Measurements from ENCODE around the gene DAPP1. TPM values are rescaled to one million over a fixed set of nuclear protein-coding genes. Genes with fewer than 3 reads are reported as not detected.

The DAPP1 gene
- total RNA-seq, 2 experiments from 2014 or later, result 8.3 to 9.1 TPM

GRCh38 chr4:99848591-99849001, 32.0 kb downstream of the DAPP1 start:
- intact Hi-C loops (cut with DNase I, micrococcal nuclease), result loop anchor here in 1 of 2 experiments (5.0 kb wide), 1 partner anchor 39 kb away; no protein-coding TSS in a partner anchor
- Histone ChIP-seq H3K4me3 (ENCODE audit: low read length) (no peak overlapping the region), H3K9me3 (ENCODE audit: control insufficient read depth in 1 of 2, insufficient read depth in 1 of 2, low read length in 2 of 2) (no peaks in the 10 kb centered on the region), H3K36me3 (ENCODE audit: insufficient read depth, low read length) (no peaks in the 10 kb centered on the region), H3K27ac (ENCODE audit: low read depth in 1 of 2, low read length in 2 of 2) (no peak overlapping the region), H3K4me1 (ENCODE audit: insufficient read depth, low read length) (peaks cover 35% of the 10 kb centered on the region), H3K27me3 (ENCODE audit: control insufficient read depth in 1 of 2, insufficient read depth in 2 of 2, low read length in 2 of 2) (no peaks in the 10 kb centered on the region)
- peak overlapping the region; percentile 86 for H3K27ac Mint-ChIP-seq
- no peak for TF ChIP-seq CTCF (IDR thresholded peaks at IDR 0.05)
- ChIA-PET CTCF (no interaction called here), POLR2A (interaction anchor here (1.9 to 5.1 kb wide), 2 partner anchors 8 to 32 kb away, joined by 8 to 35 read pairs; partner anchors contain the start of gene DAPP1)
- peaks cover 20% of the 10 kb centered on the region for H3K36me3 Mint-ChIP-seq (ENCODE audit: low read depth)
- peak overlapping the region; percentile 49 for H3K4me3 Mint-ChIP-seq
- DNase-seq, result peak in 2 of 14 experiments; percentile 20 to 22
- no peaks in the 10 kb centered on the region for H3K9me3 Mint-ChIP-seq
- no peak for ATAC-seq (ENCODE audit: poor library complexity)
- peaks cover 59% of the 10 kb centered on the region for H3K4me1 Mint-ChIP-seq (ENCODE audit: low read depth)
- no peaks in the 10 kb centered on the region for H3K27me3 Mint-ChIP-seq

- Mint-ChIP-seq H3K27me3 (no peaks in the 10 kb centered on the region), H3K27ac (peak overlapping the region; percentile 85), H3K4me1 (ENCODE audit: low read depth) (peaks cover 55% of the 10 kb centered on the region), H3K9me3 (no peaks in the 10 kb centered on the region), H3K4me3 (no peak overlapping the region), H3K36me3 (ENCODE audit: low read depth) (peaks cover 51% of the 10 kb centered on the region)
- no peak overlapping the region for H3K27ac ChIP-seq (ENCODE audit: low read depth in 1 of 2, low read length in 2 of 2)
- no peak overlapping the region for H3K4me3 ChIP-seq (ENCODE audit: low read length)
- intact Hi-C loops (cut with DNase I, micrococcal nuclease), result no loop called here
- no peak for DNase-seq
- no peaks in the 10 kb centered on the region for H3K27me3 ChIP-seq (ENCODE audit: control insufficient read depth in 1 of 2, insufficient read depth in 2 of 2, low read length in 2 of 2)
- POLR2A ChIA-PET, result interaction anchor here (2.7 kb wide), 1 partner anchor 42 kb away, joined by 6 read pairs; the partner anchor contains the start of gene LAMTOR3
- H3K4me1 ChIP-seq (ENCODE audit: insufficient read depth, low read length), result peaks cover 33% of the 10 kb centered on the region
- TF ChIP-seq CTCF (IDR thresholded peaks at IDR 0.05), result no peak
- CTCF ChIA-PET, result interaction anchor here (1.2 kb wide), 1 partner anchor 43 kb away, joined by 4 read pairs; no protein-coding TSS in a partner anchor
- no peak for ATAC-seq (ENCODE audit: poor library complexity)
- H3K36me3 ChIP-seq (ENCODE audit: insufficient read depth, low read length), result peaks cover 15% of the 10 kb centered on the region
- no peaks in the 10 kb centered on the region for H3K9me3 ChIP-seq (ENCODE audit: control insufficient read depth in 1 of 2, insufficient read depth in 1 of 2, low read length in 2 of 2)
These were observed 35.6 kb downstream of the DAPP1 start for GRCh38 chr4:99852199-99852749.

- intact Hi-C loops (cut with DNase I, micrococcal nuclease), result no loop called here
- no peaks in the 10 kb centered on the region for H3K27me3 Mint-ChIP-seq
- H3K9me3 ChIP-seq (ENCODE audit: control insufficient read depth in 1 of 2, insufficient read depth in 1 of 2, low read length in 2 of 2), result no peaks in the 10 kb centered on the region
- ATAC-seq (ENCODE audit: poor library complexity), result no peak
- H3K4me1 Mint-ChIP-seq (ENCODE audit: low read depth), result peaks cover 46% of the 10 kb centered on the region
- H3K36me3 ChIP-seq (ENCODE audit: insufficient read depth, low read length), result peaks cover 19% of the 10 kb centered on the region
- POLR2A ChIA-PET, result interaction anchor here (2.7 kb wide), 1 partner anchor 41 kb away, joined by 6 read pairs; the partner anchor contains the start of gene LAMTOR3
- peaks cover 56% of the 10 kb centered on the region for H3K36me3 Mint-ChIP-seq (ENCODE audit: low read depth)
- no peak overlapping the region for H3K27ac Mint-ChIP-seq
- peaks cover 24% of the 10 kb centered on the region for H3K4me1 ChIP-seq (ENCODE audit: insufficient read depth, low read length)
- CTCF ChIA-PET, result interaction anchor here (1.0 kb wide), 1 partner anchor 10 kb away, joined by 3 read pairs; no protein-coding TSS in a partner anchor
- no peak overlapping the region for H3K4me3 ChIP-seq (ENCODE audit: low read length)
- H3K4me3 Mint-ChIP-seq, result no peak overlapping the region
- DNase-seq, result no peak
- no peak overlapping the region for H3K27ac ChIP-seq (ENCODE audit: low read depth in 1 of 2, low read length in 2 of 2)
- no peak for TF ChIP-seq CTCF (IDR thresholded peaks at IDR 0.05)
- no peaks in the 10 kb centered on the region for H3K27me3 ChIP-seq (ENCODE audit: control insufficient read depth in 1 of 2, insufficient read depth in 2 of 2, low read length in 2 of 2)
- no peaks in the 10 kb centered on the region for H3K9me3 Mint-ChIP-seq
These were observed 36.6 kb downstream of the DAPP1 start for GRCh38 chr4:99853190-99853589.
